CD4-positive, alpha-beta T cell treated with Interleukin-6 for 4 hours (primary cell): ENCODE results near the gene SPIRE1.

Experiments
- DNase-seq: peaks from one replicate; pipeline ENCODE4 v3.0.0-alpha.2; 2020; ENCODE audit warnings: mixed read lengths

The SPIRE1 gene

GRCh38 chr18:12657684-12658425 lies at the start of gene SPIRE1:
SPIRE1 (minus strand) TSS chr18:12658107; CDS start chr18:12657866, 241 bp downstream.
- peak; percentile 58 for DNase-seq

- no peak for DNase-seq
Observed at GRCh38 chr18:12703664-12704063, 45.8 kb upstream of the SPIRE1 start.

DNA sequence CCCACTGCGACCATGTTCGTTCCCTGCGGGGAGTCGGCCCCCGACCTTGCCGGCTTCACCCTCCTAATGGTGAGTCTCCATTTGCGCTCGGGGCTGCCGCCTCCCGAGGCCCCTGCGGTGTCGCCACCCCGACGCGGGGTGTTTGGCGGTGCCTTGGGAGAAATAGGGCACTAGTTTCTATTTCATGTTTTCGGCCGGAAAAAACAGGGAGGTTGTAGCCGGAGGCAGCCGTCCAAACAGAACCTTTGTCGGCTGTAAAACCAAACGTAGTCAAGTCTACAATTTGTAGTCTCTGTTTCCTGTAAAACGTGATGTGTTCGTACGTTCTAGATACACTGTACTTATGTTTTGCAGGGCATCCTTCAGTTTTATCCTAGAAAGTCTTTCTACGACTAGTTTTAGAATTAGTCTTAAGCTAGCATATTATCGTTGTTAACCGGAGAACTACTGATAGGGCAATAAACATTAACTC lies 45.2 kb upstream of the SPIRE1 start:
- no peak for DNase-seq

DNA sequence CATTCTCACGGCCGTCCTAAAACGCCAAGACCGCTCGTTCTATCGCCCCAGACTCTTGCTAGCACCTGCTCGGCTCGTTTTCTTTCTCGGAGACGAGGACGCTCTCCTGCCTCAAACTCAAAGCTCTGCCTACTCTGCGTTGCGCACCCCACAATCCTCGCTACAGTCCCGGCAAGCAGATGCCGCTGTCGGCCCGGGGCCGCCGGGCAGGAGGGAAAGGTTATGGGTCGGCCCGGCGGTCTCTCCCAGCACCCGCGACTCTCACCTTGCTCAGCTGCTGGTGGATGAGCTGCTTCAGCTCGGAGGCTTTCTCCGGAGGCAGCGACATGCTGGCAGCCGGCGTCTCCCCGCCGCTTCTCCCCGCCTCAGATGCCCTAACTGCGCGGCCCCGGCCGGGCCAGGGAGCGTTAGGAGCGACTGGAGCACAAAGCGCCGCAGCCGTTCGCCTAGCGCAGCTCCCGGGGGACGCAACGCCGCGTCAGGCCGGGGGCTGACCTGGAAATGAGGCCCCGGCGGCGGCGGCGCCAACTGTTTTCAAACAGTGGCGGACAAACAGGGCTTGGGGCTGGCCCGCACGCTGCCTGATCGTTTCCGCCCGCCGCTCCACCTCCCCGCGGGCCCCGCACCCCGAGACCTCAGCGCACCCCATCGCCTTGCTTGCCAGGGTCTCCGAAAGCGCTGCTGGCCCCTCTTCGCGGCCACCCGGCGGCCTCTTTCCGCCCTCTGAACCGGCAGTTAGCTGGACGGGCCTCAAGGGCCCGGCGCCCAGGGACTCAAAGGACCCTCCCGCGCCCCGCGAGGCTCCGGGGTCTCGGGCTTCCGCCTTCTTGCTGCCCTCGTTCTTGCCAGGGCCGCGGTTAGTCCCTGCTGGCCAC lies 44.6 kb upstream of the SPIRE1 start, which contains the start of the genes CEP76 and PSMG2:
TSS of gene CEP76 (minus strand) at position 503 of the 875 bp plus-strand sequence. CDS start at position 328, 175 bp downstream.
TSS of gene PSMG2 (plus strand) at position 822 of the 875 bp plus-strand sequence. CDS start 66 bp downstream, outside the sequence.
- DNase-seq = peak; percentile 88

DNA sequence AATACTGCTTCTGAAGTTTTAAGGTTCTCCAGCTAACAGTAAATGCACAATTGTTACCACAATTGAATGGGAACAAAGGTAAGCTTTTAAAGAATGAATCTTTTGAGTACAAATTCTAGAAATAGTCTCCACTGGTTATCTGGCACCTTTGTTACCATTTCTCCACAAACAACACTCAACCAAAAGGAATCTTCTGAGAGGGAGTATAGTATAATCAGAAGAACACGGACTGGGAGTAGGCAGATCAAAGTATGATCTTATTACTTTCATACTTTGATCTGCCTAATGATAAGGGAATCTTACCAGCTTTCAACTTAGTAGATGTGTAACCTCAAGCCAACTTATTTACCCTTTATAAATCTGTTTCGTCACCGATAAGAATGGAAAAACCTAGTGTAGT lies 43.3 kb upstream of the SPIRE1 start:
- no peak for DNase-seq

DNA sequence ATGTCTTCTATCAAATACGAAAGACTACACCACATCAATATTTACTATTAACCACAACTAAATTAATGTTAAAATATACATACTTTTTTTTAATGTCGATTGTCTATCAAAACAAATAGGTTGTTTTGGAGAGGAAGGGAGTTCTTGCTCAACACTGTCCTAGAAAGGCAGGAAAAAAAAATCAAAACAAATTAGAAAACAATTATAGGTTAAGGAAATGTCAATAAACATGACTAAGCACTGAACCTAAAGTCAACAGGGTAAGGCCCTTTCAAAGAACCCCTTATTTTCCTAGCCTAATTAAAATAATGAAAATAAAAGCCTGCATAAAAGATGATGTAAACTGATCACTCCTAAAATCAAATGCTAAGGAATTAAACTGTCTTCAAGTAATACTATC lies 41.8 kb upstream of the SPIRE1 start:
- no peak for DNase-seq

DNA sequence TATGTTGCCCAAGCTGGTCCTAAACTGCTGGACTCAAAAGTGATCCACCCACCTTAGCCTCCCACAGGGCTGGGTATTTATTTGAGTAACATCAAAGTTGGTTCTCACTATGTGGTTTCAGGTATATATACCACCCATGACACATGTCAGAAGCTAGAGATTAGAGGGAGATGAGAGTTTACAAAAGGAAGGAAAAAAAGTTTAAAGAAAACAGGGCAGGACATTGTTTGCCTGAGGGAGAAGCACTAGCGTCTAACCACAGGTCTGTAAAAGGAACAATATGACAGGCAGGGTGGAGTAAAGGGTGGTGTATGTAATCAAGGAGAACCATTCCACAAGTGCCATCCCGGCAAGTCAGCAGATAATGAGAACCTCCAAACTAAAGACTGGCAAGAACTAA lies 36.1 kb upstream of the SPIRE1 start:
- no peak for DNase-seq

DNA sequence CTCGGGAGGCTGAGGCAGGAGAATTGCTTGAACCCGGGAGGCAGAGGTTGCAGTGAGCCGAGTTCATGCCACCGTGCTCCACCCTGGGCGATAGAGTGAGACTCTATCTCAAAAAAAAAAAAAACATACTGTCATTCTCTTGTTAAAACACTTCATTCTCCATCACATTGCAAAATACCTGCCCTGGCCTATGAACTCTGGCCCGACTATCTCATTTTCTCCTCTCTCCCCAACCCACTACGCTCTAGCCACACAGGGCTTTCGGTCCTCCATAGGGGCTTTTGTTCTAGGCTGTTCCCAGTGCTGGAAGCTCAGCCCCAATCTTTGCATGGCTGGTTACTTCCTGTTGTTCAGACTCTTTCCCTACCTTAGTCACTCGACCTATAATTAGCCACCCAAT lies 34.3 kb upstream of the SPIRE1 start:
- DNase-seq = no peak

- no peak for DNase-seq
Observed at GRCh38 chr18:12689256-12689850, 31.4 kb upstream of the SPIRE1 start.

DNA sequence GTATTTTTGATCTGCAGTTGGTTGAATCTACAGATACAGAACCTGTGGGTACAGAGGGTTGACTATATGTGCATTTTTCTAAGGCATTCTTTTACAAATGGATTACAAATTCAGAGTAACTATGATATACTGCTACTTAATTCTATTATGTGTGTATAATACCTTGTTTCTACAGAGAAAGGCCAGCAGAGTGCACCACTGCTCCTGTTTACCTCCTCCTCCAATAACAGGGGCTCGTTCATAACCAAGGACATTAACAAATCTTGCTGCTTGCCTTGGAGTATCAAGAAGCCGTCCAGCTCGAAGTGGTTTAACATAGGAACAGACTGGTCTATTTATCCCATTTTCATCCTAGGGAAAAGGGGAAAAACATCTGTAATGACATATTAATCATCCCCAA lies 28.2 kb upstream of the SPIRE1 start:
- no peak for DNase-seq

- peak; percentile 6 for DNase-seq
Observed at GRCh38 chr18:12679183-12679786, 21.4 kb upstream of the SPIRE1 start.

DNA sequence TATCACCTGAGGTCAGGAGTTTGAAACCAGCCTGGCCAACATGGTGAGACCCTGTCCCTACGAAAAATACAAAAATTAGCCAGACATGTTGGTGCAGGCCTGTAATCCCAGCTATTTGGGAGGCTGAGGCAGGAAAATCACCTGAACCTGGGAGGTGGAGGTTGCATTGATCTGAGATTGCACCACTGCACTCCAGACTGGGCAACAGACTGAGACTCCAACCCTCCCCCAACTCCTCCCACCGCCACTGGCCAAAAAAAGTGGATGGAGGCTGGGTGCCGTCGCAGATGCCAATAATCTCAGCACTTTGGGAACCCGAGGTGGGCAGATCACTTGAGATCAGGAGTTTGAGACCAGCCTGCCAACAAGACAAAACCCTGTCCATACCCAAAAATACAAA lies 10.1 kb upstream of the SPIRE1 start:
- no peak for DNase-seq

DNA sequence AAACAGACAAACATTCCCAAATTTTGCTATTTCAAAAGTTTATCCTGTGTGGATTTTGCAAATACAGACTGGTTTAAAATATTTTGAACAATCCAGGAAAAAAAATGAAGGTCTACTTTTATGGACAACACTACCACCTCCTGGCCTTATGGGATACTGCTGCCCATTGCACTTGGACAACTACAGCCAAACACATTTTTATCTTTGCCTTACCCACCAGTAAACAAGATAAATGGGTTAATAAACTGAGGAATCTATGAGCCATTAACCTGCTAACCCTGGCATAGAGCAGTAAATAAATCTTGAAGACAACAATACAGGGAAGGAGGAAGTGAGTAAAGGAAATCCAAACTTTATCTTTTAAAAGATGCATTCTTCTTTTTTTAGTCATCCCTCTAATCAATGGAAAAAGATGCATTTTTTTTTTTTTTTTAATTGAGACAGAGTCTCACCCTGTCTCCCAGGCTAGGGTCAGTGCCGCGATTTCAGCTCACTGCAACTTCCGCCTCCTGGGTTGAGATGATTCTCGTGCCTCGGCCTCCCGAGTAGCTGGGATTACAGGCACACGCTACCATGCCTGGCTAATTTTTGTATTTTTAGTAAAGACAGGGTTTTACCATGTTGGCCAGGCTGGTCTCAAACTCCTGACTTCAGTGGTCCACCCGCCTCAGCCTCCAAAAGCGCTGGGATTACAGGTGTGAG lies 2.1 kb upstream of the SPIRE1 start:
- peak; percentile 39 for DNase-seq

DNA sequence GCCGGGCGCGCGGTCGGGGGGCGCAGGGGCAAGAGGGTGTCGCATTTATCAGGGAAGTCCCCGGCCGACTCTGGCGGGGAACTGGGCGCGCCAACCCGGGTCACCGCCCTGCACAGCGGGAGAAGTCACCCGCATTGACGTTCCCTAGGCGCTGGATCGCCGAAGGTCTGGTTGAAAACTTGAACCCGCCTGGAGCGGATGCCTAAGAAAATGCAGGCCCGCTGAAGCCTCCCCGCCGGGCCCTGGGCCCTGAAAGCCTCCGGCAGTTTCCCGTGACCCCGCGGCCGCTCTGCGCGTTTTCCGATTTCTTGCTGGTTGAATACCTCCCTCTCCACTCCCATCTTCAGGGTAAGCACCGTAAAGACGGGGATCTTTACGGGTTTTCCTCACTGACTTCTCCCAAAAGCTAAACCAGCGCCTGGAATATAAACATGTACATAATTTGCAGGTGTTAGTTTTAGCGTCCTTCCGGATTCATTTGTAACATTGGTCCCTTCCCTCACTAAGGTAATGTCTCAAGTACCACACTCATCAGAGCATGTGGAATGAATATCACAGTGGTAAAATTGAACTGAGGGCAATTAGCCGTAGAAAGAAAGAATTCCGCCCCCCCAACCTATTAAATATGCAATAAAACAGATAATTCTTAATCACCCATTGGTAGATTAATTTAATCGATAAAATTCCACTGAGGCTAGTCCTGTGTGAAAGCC lies 675 bp upstream of the SPIRE1 start:
- peak; percentile 36 for DNase-seq

GRCh38 chr18:12656938-12657683 lies 796 bp downstream of the SPIRE1 start:
- DNase-seq = peak; percentile 33

GRCh38 chr18:12656605-12656937 lies 1.3 kb downstream of the SPIRE1 start:
- DNase-seq = no peak

GRCh38 chr18:12654971-12655370 lies 2.9 kb downstream of the SPIRE1 start:
- DNase-seq = no peak

DNA sequence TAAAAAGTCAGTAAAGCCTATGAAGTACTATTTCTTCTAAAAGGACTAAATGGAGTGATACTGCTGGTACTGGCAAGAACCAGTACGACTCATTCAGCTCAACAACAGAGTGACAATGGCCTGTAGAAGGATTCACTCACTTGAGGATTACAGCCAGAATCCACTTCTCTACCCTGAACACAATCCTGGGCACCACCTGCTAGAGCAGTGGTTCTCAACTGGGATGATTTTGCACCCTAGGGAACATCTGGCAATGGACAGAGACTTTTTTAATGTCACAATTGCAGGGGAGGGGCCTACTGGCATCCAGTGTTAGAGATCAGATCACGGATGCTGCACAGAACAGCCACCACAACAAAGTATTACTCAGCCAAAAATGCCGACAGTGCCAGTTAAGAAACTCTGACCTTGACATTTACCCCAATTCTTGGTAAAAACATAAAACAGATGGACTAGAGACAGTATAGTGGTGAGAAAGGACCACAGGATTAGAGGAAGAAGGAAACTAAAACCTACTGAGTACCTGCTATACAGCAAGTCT lies 5.0 kb downstream of the SPIRE1 start:
- no peak for DNase-seq

GRCh38 chr18:12651651-12652050 lies 6.3 kb downstream of the SPIRE1 start:
- DNase-seq = no peak

GRCh38 chr18:12647773-12648172 lies 10.1 kb downstream of the SPIRE1 start:
- DNase-seq = no peak
